HuH-7.5 (cell line): Measurements from ENCODE around the gene IBA57.

Experiments
- DNase-seq: peaks from one replicate; pipeline ENCODE4 v3.0.0; 2011; ENCODE audit warnings: low spot score

Gene IBA57

DNA sequence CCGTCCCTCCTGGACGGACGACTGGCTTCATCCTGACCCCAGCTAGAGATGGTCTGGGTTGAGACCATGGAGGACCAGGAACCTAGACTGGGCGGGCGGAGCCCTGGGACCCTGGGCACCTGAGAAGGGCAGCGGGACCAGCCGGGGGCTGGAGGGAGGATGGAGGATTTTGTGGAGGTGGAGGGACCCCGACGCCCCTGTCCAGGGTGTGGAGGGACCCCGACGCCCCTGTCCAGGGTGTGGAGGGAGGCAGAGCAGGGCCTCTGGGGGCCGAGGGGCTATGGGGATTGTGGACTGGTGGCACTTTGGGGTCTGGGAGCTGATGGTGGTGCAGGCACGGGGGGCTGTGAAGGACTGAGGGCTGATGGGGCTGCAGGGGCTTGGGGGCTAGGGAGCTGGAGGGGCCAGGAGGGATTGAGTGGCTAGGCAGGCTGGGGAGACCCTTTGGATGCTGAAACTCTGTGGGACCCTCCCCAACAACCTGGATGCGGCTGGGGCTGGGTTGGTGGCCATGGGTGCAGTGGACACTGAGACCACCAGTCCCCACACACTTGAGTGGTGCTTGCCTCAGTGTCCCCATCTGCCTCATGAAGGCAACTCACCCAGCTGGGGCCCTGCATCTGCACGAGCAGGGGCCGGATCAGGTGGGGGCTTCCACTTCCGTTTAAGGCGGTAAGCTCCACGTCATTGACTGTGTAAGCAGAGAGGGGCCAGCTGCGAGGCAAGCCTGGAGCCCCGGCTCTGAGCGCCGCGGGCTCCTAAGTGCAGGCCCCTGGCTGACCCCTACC lies 8.5 kb upstream of the IBA57 start:
- DNase-seq = no peak

DNA sequence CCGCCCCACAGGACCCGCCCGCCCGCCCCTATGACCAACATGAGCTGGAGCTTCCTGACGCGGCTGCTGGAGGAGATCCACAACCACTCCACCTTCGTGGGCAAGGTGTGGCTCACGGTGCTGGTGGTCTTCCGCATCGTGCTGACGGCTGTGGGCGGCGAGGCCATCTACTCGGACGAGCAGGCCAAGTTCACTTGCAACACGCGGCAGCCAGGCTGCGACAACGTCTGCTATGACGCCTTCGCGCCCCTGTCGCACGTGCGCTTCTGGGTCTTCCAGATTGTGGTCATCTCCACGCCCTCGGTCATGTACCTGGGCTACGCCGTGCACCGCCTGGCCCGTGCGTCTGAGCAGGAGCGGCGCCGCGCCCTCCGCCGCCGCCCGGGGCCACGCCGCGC lies 7.9 kb upstream of the IBA57 start:
- no peak for DNase-seq

DNA sequence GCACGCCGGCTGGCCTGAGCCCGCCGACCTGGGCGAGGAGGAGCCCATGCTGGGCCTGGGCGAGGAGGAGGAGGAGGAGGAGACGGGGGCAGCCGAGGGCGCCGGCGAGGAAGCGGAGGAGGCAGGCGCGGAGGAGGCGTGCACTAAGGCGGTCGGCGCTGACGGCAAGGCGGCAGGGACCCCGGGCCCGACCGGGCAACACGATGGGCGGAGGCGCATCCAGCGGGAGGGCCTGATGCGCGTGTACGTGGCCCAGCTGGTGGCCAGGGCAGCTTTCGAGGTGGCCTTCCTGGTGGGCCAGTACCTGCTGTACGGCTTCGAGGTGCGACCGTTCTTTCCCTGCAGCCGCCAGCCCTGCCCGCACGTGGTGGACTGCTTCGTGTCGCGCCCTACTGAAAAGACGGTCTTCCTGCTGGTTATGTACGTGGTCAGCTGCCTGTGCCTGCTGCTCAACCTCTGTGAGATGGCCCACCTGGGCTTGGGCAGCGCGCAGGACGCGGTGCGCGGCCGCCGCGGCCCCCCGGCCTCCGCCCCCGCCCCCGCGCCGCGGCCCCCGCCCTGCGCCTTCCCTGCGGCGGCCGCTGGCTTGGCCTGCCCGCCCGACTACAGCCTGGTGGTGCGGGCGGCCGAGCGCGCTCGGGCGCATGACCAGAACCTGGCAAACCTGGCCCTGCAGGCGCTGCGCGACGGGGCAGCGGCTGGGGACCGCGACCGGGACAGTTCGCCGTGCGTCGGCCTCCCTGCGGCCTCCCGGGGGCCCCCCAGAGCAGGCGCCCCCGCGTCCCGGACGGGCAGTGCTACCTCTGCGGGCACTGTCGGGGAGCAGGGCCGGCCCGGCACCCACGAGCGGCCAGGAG lies 7.2 kb upstream of the IBA57 start:
- no peak for DNase-seq

DNA sequence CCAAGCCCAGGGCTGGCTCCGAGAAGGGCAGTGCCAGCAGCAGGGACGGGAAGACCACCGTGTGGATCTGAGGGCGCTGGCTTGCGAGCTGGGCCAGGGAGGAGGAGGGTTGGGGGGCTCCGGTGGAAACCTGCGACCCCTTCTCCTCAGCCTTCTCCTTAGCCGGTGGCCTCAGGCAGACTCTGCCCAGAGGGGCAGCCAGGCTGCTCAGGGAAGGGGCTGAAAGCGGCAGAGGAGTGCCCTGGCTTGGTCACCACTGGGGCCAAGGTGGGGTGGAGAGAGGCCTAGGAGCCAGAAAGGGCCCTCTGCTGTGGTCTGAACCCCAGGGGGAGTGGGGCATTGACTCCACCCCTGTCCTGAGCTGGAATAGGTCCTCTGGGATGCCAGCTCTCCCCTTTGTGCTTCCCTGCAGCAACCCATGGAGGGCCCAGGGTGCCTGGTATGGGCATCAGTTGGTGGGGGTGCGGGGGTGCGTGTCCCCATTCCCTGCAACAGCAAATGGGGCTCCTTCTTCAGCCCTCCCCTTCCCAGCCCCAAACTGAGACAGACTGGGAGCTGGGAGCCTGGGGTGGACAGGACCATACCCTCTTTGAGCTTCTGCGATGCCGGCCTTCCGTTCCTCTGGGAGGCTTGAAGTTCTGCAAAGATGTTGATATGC lies 6.5 kb upstream of the IBA57 start:
- no peak for DNase-seq

DNA sequence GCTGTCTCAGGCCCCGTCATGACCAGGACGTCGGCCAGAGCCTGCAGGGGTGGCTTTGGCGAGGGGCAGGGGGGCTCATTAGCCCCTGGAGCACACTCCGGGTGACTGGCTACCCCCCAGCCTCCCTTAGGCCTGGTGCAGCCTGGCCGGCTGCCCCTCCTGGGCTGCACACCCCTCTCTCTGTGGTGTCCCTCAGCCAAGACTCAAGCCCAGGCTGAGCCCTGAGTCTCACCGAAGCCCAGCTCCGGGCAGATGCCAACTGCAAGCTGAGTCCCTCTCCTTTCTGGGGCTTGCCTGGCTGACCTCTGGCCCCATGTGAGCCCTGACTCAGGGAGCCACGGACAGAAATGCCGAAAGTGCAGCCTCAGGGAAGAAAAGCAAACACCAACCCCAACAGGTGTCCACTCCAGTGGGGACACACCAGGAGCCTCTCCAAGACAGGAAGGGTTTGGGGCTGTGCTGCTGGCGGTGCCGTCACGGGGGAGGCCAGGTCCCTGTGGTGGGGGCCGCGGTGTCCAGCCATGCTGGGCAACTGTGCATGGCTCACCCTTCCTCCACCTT lies 5.3 kb upstream of the IBA57 start:
- DNase-seq = no peak

DNA sequence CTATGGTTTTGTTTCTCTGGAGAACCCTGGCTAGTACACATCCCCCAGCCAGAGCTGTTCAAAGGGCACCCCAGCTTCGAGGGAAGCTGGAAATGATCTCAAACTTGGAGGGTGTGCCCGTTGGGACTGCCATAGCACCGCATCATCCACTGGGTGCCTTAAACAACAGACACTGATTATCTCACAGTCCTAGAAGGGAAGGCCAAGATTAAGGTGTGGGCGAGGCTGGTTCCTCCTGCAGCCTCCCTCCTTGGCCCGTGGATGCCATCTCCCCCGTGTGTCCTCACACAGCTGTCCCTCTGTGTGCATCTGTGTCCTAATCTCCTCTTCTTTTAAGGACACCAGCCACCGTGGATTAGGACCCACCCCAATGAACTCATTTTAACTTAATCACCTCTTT lies 4.2 kb upstream of the IBA57 start:
- DNase-seq = no peak

DNA sequence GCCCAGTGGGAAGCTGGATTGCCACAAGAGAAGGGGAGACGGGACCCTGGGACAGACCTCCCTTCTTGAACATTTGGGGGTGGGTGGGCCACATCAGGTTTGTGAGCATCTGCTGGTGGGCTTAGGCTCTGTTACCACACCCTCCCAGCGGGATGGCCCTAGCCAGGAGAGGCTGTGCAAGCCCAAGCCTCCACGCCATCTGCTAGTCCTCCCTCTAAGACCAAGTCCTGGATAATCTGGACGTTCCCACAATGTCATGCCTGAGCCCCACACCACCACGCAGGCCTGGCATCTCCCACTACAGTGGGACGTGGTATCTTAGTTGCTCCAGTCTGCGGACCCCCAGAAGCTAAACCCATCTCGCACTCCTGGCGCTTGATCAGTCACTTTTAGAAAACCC lies 3.7 kb upstream of the IBA57 start:
- DNase-seq = no peak

DNA sequence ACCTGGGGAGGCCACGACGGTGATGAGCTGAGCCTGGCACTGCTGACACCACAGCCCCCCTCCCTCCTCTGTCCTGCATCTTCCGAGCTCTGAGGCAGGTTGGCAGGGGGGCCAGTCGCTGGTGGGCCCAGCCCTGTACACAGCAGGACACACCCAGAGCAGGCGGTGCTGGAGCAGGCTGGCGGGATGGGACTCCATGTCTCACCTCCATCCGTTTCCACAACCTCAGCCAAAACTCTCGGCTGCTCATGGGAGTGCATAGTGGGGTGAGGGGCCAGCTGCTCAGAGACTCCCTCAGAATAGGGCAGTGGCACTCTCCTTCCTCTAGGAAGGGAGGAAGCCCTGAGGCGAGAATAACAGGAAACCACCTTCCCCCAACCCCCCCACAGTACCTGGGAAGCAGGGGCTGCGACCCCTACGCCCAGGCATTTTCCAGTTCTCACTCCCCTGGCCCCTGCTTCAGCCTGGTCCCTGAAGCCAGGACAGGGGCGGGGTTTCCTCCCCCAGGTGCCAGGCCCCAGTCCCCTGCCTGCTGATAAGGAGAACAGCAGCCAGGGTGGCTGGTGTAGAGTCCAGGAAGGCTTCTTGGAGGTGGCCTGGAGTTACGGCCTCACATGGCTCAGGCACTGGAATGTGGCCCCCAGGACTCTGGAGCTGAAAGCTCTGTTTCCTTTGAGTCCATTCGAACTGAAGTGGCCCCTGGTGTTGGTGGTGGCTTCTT lies 3.2 kb upstream of the IBA57 start:
- DNase-seq = no peak

DNA sequence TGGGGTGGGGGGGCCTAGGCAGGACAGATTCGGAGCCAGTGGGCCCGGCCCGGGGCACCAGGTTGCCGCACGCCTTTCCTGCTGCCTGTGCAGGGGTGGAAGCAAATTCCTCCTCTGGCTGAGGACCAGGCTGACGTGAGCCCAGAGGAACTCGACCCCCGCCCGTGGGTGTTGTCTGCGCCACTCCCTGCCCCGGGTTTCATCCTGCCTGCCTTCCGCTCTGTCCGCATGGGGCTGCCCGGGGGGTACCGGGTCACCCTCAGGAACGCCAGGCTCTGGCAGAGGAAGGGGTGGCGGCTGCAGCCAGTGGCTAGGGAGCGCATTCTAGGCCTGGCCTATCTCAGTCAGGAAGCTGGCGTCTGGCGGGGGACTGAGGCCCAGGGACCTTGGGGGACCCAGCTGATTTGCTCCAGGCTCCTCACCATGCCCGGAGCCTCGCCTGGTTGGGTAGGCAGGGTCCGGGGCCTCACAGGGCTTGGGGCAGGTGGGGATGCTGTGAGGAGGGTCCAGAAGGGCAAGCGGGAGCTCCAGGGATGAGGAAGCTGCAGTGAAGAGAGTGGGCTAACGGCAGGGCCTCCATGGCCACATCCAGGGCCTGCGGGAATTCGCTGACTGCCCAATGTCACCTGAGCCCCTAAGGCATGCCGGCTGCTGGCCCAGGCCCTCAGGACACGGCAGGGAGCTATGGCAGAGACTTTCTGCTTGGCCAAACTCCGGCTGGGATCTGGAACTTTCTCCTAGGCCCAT lies 2.4 kb upstream of the IBA57 start:
- DNase-seq = no peak

DNA sequence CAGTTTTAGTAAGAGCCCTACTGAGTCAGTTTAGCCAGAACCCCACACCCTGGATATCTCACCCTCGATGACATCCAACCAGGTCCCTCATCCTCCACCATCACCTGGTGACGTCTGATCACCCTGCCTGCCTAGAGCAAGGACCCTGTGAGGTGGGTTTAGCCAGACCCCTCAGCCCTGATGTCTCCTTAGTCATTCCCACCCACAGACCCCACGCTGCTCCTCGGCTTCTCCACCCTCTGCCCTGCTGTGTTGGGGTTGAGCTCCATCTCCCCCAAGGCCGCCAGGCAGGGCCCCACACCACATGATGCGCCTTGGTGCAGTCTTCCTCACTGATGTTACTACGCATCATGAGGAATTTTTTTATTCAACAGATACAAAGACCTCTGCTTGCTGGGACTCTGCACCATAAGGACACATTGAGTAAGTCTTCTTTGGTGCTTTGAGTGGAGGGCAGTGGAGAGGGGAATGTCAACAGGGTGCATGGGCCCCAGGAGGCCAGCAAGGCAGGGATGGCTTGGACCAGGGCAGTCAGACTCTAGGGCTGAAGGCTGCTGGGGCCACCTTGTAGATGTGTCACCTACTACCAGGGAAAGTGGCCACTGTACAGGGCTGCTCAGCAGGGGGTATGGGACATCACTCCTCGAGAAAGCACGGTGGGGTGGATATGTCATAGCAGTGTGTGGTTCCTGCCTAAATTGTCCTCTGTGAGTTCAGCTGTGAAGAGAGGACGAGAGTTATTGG lies 1.7 kb upstream of the IBA57 start:
- no peak for DNase-seq

DNA sequence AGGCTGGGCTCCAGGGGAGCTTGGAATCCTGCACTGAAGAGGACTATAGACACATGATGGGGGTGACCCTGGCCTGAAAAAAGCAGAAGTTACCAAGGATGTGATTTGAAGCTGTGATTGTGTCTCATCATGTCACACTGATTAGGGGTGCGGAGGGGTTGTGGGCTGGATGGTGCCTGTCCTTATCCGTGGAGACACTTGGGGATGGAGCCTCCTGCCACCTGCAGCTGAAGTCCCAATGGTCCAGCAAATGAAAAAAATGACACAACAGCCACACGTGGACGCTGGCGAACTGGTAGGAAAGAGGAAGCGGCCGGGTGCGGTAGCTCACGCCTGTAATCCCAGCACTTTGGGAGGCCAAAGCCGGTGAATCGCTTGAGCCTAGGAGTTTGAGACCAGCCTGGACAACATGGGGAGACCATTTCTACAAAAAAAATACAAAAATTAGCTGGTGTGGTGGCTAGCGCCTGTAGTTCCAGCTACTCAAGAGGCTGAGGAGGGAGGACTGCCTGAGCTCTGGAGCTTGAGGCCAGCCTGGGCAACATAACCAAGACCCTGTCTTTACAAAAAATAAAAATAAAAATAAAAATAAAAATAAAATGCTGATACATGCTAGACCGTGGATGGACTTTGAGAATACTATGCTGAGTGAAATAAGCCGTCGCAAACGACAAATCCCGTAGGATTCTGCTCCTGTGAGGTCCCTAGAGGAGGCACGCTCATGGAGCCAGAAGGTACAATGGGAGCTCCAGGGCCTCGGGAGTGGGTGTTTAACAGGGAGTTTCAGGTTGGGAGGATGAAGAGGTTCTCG lies 838 bp upstream of the IBA57 start:
- no peak for DNase-seq

DNA sequence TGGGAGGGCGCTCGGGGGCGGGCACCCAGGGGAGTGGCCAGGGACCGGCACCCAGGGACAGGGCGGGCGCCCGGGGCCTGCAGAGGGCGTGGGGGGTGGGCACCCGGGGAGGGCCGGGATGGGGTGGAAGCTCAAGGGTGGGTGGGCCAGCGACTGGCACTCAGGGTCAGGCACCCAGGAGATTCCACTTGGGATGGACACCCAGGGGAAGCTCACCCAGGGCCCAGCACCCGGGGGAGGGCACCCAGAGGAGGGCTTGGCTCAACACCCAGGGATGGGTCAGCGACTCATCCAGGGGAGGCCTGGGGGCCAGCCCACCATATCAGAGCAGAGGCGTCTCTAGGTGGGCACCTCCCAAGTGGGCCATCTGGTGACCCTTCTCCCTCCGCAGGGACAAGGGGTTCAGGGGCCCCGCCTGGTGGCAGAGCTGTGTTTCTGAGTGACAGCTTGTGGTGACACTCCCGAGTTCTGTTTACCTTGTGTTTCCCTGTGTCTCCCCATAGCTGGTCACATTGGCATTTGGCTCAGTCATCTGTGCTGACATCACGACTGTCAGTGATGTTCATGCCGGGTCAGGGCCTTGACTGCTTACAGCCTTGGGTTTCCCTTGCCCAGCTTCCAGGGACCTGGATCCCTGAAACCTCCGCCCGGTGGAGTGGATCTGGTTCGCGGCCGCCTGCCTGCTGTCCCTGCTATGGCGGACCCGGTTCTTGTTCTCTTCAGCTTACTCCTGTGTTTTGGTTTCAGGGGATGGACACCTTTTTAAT lies 749 bp downstream of the IBA57 start:
- peak; percentile 84 for DNase-seq

DNA sequence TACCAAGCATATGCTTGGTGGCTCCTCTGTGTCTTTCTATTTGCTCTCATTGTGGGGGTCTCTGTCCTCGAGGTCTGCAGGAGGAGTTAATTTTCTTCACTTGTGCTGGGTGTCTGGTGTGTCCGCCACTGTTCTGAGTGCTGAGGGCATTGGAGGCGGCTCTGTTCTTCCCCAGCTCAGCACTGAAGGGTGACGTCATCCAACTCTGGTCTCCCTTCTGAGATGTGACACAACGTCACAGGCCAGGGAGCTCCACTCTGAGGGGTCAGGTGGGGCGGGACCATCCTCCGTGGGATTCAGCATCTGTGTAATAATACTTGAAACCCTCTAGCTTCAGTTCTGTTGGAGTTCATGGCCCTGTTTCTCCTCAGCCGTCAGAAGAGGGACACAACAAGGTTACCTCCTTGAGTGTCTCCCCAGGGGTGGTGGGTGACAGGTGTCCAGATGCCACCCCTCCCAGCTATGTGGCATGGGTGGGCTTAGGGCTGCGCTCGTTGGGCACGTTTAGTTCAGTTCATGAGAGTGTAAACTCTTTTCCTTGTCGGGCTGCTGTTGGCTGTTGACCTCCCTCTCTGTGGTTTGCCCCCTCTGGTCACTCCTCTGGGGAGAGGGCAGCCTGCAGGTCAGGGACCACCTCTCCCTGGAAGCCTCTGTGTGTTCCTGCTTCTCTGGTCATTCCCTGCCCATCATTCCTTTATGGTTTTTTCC lies 3.1 kb downstream of the IBA57 start:
- DNase-seq = no peak

DNA sequence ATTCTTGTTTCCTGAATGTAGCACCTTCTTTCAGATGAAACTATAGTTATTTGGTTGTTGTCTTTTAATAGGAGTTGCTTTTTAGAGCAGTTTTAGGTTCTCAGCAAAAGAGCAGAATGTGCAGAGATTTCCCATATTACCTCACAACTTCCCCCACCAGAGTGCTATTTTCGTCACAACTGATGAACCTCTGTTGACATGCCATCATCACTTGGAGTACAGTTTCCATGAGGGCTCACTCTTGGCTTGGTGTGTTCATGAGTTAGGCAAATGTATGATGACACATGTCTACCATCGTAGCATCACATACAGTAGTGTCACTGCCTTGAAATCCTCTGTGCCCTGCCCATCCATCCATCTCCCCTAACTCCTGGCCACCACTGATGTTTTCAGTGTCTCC lies 3.7 kb downstream of the IBA57 start:
- DNase-seq = no peak

DNA sequence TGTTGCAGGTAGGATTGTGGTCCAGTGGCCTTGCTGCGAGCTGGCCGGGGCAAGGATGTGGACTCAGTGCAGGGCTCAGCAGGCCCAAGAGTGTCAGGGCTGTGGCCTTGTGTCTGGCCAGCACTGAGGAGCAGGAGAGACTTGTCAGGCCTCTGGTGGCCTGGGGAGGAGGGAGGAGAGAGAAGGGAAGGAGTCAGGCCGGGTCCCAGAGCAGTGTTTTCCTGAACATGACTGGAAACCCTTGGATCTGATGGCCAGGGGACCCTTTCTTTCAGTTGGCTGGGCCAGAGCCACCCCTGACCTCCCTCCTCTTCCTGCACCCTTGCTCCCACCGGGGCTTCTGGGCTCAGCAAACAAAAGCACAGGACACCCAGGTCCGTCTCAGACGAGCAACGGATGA lies 5.1 kb downstream of the IBA57 start:
- no peak for DNase-seq

DNA sequence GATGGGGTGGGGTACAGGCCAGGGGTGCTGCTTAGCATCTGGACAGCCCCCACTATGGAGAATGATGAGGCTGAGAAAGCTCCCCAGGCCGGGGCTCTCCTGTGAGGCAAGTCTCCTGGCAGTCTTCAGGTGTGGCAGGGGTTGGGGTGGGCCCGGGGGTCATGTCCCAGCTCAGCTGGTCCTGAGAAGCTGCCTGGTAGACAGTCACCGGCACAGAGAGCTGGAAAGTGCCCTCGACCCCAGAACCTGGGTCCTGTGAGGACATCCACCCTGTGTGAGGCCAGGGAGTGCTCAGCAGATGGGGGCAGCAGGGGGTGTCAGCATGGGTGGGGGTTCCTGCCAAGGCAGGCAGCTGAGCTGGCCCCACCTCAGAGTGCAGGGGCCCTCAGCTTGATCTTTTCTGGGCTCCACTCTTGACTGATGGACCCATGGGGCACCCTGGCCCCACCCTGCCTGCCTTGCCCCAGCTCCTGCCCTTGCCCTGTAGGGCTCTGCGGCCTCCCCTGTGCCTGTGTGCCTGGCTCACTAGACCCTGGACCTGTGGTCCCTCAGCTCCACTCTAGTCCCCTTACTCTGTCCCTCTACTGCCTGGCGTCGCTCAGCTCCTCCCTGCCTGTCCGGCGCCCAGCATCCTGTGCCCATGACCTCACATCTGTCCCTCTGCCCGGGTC lies 5.8 kb downstream of the IBA57 start:
- no peak for DNase-seq
